PFSK-1 (cell line): Measurements from ENCODE around the gene ARHGEF16.

Experiments used
- FOXP2 ChIP-seq: optimal IDR thresholded peaks from 2 replicates; pipeline ENCODE3; 2011; ENCODE audit warnings: borderline replicate concordance, control low read depth, inconsistent platforms; ENCODE audit not compliant: insufficient read depth; ENCODE audit errors: extremely low read length, extremely low read depth
- POLR2AphosphoS5 ChIP-seq: IDR thresholded peaks from 2 replicates; pipeline ENCODE4 v1.6.1; 2012; ENCODE audit warnings: low read depth, mild to moderate bottlenecking, control low read depth, low read length, moderate library complexity
- SIN3A ChIP-seq: IDR thresholded peaks from 2 replicates; pipeline ENCODE4 v1.6.1; 2012; ENCODE audit warnings: mild to moderate bottlenecking, low read length, moderate library complexity, borderline replicate concordance; ENCODE audit not compliant: insufficient read depth
- TAF1 ChIP-seq: IDR thresholded peaks from 2 replicates; pipeline ENCODE4 v1.6.1; 2012; ENCODE audit warnings: low read length, control low read depth, borderline replicate concordance; ENCODE audit not compliant: insufficient read depth
- TF ChIP-seq, protein P1 (sequence below), 2 experiments: IDR thresholded peaks; 2 replicates each; pipeline versions ENCODE4 v1.6.1 to v1.8.0; 2011 to 2012; ENCODE audit warnings: low read depth in 2 of 2, low read length in 2 of 2, control low read depth in 1 of 2, inconsistent platforms in 1 of 2, mild to moderate bottlenecking in 1 of 2, moderate library complexity in 1 of 2; ENCODE audit not compliant: insufficient read depth in 1 of 2

The ARHGEF16 gene

DNA sequence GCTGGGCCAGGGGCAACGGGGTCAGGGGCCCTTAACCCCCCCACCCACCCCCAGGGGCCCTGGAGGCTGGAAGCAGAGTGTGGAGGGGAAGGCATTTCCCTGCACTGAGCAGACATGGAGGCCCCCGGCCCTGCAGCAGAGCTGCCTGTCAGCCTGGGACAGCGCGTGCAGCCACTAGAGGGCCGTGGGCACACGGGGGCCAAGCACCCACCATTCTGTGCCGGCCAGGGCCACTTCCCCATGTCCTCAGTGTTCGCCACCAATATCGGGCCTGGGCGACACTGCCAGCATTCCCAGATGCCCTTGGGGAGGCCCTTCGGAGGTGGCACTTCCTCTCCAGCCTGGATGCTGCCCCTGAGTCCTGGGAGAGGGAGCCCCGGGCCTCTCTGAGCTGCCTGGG lies 23.2 kb upstream of the ARHGEF16 start:
- TF ChIP-seq POLR2AphosphoS5 (no peak), TAF1 (no peak), SIN3A (no peak), FOXP2 (no peak)
- TF ChIP-seq, protein P1, sequence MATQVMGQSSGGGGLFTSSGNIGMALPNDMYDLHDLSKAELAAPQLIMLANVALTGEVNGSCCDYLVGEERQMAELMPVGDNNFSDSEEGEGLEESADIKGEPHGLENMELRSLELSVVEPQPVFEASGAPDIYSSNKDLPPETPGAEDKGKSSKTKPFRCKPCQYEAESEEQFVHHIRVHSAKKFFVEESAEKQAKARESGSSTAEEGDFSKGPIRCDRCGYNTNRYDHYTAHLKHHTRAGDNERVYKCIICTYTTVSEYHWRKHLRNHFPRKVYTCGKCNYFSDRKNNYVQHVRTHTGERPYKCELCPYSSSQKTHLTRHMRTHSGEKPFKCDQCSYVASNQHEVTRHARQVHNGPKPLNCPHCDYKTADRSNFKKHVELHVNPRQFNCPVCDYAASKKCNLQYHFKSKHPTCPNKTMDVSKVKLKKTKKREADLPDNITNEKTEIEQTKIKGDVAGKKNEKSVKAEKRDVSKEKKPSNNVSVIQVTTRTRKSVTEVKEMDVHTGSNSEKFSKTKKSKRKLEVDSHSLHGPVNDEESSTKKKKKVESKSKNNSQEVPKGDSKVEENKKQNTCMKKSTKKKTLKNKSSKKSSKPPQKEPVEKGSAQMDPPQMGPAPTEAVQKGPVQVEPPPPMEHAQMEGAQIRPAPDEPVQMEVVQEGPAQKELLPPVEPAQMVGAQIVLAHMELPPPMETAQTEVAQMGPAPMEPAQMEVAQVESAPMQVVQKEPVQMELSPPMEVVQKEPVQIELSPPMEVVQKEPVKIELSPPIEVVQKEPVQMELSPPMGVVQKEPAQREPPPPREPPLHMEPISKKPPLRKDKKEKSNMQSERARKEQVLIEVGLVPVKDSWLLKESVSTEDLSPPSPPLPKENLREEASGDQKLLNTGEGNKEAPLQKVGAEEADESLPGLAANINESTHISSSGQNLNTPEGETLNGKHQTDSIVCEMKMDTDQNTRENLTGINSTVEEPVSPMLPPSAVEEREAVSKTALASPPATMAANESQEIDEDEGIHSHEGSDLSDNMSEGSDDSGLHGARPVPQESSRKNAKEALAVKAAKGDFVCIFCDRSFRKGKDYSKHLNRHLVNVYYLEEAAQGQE (IDR thresholded peaks at IDR 0.05; ENCODE audit: insufficient read depth in 1 of 2, low read depth in 2 of 2, low read length in 2 of 2): no peak

DNA sequence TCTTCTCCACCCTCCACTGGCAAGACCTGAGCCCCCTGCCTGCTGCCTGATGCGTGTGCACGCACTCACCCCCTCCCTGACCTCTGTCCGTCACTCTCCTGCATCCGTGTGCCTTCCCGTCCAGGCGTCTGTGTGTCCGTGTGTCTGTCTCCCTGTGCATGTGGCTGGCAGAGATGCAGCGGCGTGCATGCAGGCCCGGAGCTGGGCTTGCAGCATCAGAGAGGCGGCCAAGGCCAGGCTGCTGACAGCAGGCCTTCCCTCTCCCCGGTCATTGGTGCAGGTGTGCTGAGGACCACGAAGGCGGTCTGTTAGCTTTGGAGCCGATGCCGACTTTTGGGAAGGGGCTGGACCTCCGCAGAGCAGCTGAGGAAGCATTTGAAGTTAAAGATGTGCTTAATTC lies 22.8 kb upstream of the ARHGEF16 start:
- no peak for TF ChIP-seq POLR2AphosphoS5
- no peak for TF ChIP-seq FOXP2
- TF ChIP-seq TAF1: no peak
- TF ChIP-seq, protein P1 (IDR thresholded peaks at IDR 0.05; ENCODE audit: insufficient read depth in 1 of 2, low read depth in 2 of 2, low read length in 2 of 2): no peak
- TF ChIP-seq SIN3A: no peak

- TF ChIP-seq POLR2AphosphoS5: no peak
- TF ChIP-seq TAF1: no peak
- no peak for TF ChIP-seq SIN3A
- TF ChIP-seq, protein P1 (IDR thresholded peaks at IDR 0.05; ENCODE audit: insufficient read depth in 1 of 2, low read depth in 2 of 2, low read length in 2 of 2): no peak
- TF ChIP-seq FOXP2: no peak
Observed at GRCh38 chr1:3432306-3432705, 22.2 kb upstream of the ARHGEF16 start.

DNA sequence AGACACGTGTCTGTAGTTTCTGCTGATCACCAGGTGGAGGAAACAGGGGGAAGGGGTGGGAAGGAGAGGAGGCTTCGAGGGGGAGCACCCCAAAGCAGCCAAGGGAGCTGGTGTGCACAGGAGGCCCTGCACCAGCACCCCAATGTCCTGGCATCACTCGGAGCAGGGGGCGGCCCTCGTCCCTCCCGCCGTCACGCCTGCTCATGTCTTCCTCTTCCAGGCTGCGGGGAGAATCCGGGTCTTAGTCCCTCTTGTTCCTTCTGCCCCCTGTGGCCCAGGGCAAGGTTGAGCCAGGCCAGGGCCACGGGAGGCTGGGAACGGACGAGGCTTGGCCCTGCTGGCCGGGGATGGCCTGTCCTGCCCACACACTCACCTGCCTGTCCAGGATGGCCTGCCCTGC lies 21.4 kb upstream of the ARHGEF16 start:
- TF ChIP-seq TAF1 (no peak), FOXP2 (no peak), SIN3A (no peak), POLR2AphosphoS5 (no peak)
- TF ChIP-seq, protein P1 (IDR thresholded peaks at IDR 0.05; ENCODE audit: insufficient read depth in 1 of 2, low read depth in 2 of 2, low read length in 2 of 2): no peak
